Stimulated activated CD4-positive, alpha-beta T cell treated with anti-CD3 and anti-CD28 coated beads, Interleukin-12 subunit alpha, Interleukin-12 subunit beta, amount 100 ng/mL, for 24 hours (primary cell): Measurements from ENCODE around the gene DFFB.
"Not testable (repeated sequence)": the region's sequence is repeated elsewhere in the genome, so short reads cannot be mapped to it uniquely, and the experiment has no call there.

ENCODE experiments used
- DNase-seq, 2 experiments: peaks; one replicate each; pipeline ENCODE4 v3.0.0-alpha.2; 2020; ENCODE audit warnings: low read depth in 2 of 2

DFFB gene

GRCh38 chr1:3856923-3857790 lies at the start of gene DFFB, which contains the start of gene CEP104:
Gene DFFB, plus strand, starts transcription at chr1:3857476. Its CDS starts 128 bp downstream, at chr1:3857604.
Gene CEP104, minus strand, starts transcription at chr1:3857211. Its CDS starts 4,804 bp downstream, at chr1:3852407.
- peak; percentile 91 to 93 for DNase-seq

DNA sequence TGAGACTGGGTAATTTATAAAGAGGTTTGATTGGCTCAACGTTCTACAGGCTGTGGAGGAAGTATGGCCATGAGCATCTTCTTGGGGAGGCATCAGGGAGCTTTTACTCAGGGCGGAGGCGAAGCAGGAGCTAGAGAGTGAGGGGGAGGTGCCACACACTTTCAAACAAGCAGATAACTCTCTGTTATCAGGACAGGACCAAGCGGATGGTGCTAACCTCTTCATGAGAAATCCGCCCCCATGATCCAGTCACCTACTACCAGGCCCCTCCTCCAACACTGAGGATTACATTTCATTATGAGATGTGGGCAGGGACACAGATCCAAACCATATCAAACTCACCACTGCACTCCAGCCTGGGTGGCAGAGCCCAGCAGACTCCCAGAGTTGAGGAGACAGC lies 49.5 kb upstream of the DFFB start:
- no peak for DNase-seq

DNA sequence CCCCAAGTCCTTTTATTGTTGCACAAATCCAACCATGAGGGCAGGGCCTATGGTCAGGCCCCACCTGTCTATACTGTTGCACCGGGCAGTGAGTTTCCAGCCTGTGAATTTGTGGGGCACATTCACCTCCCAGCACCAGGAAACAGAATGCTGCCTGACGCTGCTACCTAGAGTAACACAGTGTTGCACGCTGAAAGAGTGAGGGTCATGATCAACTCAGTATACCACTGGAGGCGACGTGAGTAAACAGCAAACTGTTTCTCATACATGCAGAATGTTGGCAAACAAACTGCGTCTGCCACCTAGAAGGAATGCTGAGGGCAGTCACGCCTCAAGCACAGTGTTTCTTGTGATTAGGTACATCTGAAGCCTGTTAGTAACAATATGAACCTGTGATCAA lies 47.6 kb upstream of the DFFB start:
- no peak for DNase-seq

DNA sequence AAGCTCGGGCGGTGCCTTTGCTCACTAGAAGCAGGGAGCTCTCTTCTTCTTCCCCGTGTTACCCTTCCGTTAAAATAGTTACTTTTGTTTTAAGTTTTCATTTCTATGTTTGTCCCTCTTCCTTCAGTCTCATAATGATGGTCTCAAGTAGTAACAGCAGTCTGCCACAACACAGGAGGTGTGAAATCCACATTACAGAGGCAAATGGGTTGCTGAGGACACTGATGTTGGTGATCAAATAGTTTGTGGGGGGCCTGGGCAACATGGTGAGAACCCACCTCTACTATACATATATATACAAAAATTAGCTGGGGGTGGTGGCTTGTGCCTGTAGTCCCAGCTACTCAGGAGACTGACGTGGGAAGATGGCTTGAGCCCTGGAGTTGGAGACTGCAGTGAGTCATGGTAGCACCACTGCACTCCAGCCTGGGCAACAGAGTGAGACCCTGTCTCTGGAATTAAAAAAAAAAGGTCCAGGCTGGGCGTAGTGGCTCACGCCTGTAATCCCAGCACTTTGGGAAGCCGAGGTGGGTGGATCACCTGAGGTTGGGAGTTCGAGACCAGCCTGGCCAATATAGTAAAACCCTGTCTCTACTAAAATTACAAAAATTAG lies 47.0 kb upstream of the DFFB start:
- not testable (repeated sequence) for DNase-seq

GRCh38 chr1:3811595-3811911 lies 45.7 kb upstream of the DFFB start:
- no peak for DNase-seq

GRCh38 chr1:3814065-3814464 lies 43.2 kb upstream of the DFFB start:
- DNase-seq = no peak

- no peak for DNase-seq
These were observed 42.3 kb upstream of the DFFB start for GRCh38 chr1:3814771-3815561.

DNA sequence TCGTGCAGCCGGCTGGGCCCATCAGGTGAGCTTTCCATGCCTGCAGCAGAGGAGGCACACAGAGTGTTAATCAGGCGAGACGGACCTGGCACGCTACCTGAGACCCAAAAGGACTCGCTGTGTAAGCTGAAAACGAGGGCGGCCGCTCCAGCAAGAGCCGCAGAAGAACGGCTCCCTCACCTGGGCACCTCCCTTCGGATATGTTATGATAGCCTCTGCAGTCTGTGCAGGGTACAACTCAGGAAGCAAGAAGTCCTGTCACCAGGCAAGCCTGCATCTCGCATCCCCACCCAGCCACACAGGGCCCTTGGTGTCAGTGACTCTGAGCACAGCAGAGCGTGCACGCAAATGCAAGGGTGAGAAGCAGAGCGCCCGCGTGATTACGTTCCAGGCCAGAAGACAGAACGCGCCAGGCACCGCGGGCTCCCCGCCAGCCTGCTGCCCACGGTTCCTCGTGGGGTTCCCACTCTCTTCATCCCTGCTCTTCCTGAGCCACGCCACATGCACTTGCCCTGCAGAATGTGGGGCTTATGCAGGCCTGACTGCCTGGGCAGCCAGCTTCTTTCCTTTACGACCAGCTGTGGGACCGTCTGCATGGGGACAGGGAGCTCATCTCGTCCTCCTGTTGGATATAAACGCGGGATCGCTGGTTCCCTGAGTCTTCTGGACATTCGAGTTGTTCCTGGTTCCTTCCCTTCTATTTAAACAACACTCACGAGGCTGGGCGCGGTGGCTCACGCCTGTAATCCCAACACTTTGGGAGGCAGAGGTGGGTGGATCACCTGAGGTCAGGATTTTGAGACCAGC lies 40.7 kb upstream of the DFFB start:
- no peak for DNase-seq

DNA sequence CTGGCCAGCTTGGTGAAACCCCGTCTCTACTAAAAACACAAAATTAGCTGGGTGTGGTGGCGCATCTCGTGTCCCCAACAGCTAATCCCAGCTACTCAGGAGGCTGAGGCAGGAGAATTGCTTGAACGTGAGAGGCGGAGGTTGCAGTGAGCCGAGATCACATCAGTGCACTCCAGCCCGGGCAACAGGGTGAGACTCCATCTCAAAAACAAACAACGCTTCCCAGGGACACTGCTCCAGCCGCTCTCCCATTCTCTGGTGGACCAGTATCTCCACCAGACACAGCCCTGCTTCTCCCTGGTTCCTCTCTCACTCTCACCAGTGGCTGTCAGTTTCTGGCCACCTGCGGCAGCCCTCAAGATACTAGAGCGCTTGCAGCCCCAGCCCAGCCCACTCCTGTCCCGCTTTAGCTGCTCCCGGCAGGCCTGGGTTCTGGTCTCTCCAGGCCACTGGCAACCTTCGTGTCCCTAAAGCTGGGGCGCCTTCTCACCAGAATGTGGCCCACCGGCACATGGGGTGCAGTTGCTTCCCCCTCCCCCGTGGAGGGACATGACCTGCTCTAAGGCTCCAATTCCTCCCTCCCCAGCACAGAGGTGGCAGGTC lies 40.0 kb upstream of the DFFB start:
- no peak for DNase-seq

DNA sequence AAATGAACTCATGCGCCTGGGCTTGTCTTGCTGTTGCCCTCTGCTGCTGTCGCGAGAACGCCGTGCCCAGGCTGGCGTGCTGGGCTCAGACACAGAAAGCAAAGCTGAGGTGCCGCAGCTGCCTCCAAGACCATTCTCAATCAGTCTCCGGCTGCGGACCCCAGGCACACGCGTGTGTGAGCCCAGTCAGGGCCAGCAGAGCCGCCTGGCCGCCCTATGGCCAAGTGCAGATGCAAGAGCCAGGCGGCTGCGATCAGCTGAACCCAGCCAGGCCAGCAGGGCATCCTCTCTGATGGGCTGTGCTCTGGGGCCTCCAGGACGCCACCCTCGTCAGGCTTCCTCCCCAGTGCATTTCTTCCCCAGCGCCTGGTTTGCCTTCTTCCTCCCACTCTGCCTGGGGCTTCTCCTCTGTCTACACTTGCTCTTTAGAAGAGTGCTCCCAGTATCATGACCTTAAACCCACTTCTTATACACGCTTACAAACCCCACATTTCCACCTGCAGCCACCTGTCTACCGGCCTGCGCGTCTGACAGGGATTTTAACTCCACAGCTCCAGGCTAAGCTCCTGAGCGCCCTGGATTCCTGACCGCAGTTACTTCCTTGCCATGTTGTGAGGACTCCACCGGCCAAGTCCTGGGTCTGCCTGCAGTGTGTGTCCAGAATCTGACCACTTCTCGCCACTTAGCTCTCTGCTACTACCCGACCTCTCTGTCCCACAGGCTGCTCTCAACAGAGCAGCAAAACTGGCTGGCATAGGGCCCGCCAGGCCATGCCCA lies 39.3 kb upstream of the DFFB start:
- no peak for DNase-seq

- DNase-seq = no peak
These were observed 37.5 kb upstream of the DFFB start for GRCh38 chr1:3819771-3820200.

DNA sequence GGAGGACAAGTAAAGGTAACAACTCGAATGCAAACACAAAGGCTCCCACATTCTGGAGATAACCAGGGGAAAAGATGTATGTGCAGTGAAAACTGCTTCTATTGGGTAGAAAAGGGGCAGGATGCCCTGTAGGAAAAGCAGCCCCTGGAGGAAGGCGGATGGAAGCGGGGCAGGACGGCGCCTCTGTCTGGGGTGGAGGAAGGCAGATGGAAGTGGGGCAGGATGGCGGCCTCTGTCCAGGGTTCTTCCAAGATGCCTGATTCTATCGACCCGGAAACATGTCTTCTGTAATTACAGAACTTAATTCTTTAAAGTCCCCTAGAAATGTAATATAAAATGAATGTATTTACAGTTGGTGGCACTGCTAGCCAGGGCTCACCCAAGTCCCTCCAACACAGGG lies 37.0 kb upstream of the DFFB start:
- DNase-seq = no peak

DNA sequence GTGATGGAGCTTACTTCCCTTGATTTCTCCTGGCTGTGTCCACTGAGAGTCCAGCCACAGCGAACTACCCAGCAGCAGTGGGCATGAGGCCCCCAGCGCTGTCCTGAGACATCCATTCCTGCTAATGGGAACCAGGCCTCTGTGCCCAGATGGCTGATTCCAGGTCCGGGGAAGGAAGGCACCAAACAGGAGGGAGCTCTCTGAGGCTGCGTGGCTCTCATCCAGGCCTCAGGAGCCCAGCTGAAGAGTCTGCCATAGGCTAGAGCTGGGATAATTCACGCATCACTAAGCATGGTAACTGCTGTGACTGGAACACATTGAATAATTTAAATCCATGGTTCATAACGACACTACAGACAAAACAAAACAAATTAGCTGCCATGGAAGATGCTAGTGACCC lies 36.3 kb upstream of the DFFB start:
- no peak for DNase-seq

- no peak for DNase-seq
These were observed 35.8 kb upstream of the DFFB start for GRCh38 chr1:3821447-3821846.

- no peak for DNase-seq
These were observed 35.4 kb upstream of the DFFB start for GRCh38 chr1:3821908-3822307.

DNA sequence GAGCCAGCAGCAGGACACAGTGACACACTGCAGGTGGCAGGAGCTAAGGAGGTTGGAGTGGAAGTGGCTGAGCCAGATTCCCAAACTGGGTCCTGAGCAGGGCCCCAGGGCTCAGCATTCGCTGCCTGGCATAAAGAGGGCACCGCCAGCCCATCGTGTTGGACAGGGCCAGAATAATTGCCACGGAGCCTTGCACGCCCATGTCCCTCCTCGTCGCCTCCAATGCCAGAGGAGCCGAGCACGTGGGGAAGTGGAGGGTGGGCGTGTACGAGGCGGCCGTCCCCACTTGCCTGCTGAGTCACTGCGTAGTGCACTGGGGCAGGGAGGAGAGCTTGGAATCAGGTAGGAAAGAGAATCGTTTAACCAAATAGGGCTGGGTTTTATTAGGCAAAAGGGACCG lies 34.9 kb upstream of the DFFB start:
- no peak for DNase-seq

- DNase-seq = no peak
These were observed 32.6 kb upstream of the DFFB start for GRCh38 chr1:3824650-3825049.

DNA sequence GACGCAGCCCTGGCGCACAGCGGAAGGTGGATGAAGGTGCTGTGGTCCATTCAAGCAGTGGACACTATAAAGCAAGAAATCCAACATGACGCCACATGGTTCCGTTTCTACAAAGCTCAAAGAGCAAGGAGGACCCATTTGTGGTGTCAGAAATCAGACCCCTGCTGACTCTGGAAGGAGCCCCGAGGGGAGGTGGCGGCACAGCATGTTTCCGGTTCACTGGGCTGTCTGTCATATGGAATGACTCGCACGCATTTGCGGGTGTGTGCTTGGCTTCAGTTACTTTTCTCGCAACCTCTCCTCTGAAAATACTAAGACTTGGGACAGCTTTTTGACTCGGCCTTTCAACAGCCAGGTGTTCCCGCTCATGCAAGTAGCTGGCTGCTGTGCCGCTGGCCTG lies 31.9 kb upstream of the DFFB start:
- no peak for DNase-seq

GRCh38 chr1:3827813-3828307 lies 29.4 kb upstream of the DFFB start:
- no peak for DNase-seq

GRCh38 chr1:3828391-3828790 lies 28.9 kb upstream of the DFFB start:
- DNase-seq = no peak
